ENCODE measurements around the gene METRN.

METRN gene

GRCh38 chr16:714558-715476 lies at the start of gene METRN:
TSS of gene METRN (plus strand) at chr16:715118. CDS start at chr16:715290, 172 bp downstream.
- peak; percentile 92 for DNase-seq

DNA sequence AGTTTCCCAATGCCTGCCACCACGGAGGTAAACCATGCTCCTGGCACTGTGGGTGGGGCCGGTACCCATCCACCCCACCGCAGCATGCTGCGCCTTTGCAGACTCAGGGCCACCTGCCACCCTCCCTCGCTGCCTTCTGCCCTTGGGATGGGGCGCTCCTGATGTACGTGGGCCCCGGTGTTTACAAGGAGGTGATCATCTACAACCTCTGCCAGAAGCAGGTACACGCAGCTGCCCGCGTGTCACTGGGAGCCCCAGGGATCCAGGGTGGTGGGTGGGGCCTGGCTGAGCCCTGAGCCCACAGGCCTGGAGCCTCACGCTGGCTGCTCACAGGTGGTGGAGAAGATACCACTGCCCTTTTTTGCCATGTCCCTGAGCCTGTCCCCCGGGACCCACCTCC lies 48.3 kb upstream of the METRN start:
- no peak for DNase-seq

- no peak for DNase-seq
These were observed 47.7 kb upstream of the METRN start for GRCh38 chr16:667113-667779.

- peak; percentile 93 for DNase-seq
These were observed 47.0 kb upstream of the METRN start, which contains the start of gene RHOT2 for GRCh38 chr16:667780-668518. TSS of gene RHOT2 (plus strand) at chr16:668132. CDS start at chr16:668200, 68 bp downstream.

DNA sequence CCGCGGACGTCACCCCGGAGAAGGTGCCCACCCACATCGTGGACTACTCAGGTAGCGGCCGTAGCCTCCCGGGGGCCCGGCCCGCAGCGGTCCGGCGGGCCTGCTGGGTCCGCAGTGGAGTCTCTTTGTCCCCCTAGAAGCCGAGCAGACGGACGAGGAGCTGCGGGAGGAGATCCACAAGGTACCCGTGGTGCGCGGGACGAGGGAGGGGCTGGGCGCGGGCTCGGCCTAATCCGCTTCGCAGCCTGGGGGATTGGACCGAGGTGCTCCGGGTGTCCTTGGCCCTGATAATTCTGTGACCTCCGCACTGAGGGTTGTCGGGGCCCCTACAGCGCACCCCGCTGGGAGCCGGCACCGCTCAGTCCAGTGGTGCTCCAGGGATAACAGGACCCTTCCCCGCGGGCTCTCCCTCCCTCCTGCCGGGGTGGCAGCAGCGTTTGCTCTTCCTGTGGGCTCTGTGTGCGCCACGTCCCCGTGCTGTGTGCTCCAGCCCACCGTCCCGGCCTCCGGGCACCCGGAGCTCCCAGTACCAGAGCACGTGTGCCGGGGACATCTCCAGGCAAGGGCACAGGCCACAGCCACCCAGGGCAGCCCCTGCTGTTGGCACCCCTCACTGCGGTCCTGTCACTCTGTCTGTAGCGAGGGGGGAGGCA lies 46.3 kb upstream of the METRN start:
- DNase-seq: no peak

GRCh38 chr16:669666-670065 lies 45.3 kb upstream of the METRN start:
- DNase-seq: no peak

DNA sequence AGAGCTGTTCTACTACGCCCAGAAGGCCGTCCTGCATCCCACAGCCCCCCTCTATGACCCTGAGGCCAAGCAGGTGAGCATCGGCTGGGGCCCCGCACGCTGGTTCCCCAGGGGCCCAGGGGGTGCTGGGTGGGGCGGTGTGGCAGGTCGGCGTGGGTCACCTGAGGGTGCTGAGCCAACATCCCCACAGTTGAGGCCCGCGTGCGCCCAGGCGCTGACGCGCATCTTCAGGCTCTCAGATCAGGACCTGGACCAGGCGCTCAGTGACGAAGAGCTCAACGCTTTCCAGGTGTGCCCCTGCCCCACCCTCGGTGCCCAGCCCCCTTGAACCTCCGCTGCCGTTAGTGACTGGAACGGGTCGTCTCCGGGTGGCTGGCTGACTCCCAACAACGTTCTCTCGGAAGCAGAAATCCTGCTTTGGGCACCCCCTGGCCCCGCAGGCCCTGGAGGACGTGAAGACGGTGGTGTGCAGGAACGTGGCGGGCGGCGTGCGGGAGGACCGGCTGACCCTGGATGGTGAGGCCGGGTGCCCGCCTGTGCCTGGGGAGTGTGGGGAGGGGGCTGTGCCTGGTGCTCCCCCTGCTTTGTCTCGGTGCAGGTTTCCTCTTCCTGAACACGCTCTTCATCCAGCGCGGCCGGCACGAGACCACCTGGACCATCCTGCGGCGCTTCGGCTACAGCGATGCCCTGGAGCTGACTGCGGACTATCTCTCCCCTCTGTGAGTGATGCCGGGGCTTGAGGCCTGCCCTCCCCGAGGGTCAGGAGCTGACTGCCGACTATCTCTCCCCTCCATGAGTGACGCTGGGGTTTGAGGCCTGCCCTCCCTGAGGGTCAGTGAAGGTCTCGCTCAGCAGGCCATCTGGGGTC lies 44.2 kb upstream of the METRN start:
- DNase-seq: no peak

- no peak for DNase-seq
These were observed 43.4 kb upstream of the METRN start for GRCh38 chr16:671353-672131.

DNA sequence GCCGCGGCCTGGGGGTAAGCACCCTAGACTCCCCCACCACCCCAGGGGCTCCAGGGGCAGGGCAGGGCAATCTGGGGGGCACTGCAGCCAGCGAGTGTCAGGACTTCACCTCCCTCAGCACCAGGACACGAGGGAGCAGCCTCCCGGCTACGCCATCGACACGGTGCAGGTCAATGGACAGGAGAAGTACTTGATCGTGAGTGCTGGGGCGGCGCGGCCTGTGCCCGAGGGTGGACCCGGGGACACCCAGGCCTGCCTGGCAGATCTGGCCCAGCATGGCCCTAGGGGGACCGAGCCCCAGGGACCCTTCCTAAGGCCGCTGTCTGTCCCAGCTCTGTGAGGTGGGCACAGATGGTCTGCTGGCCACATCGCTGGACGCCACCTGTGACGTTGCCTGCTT lies 42.5 kb upstream of the METRN start:
- DNase-seq: no peak

DNA sequence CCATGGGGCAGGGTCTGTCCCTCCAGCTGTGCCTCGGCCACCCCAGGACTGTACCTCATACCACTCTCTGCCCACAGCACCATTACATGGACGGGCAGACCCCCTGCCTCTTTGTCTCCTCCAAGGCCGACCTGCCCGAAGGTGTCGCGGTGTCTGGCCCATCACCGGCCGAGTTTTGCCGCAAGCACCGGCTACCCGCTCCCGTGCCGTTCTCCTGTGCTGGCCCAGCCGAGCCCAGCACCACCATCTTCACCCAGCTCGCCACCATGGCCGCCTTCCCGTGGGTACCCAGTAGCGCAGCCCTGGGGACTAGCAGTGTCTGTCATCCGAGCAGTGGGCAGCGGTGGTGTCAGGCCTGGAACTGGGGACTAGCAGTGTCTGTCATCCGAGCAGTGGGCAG lies 42.1 kb upstream of the METRN start:
- DNase-seq: no peak

GRCh38 chr16:673399-673991 lies 41.4 kb upstream of the METRN start:
- no peak for DNase-seq

GRCh38 chr16:674214-674881 lies 40.6 kb upstream of the METRN start:
- DNase-seq: no peak

DNA sequence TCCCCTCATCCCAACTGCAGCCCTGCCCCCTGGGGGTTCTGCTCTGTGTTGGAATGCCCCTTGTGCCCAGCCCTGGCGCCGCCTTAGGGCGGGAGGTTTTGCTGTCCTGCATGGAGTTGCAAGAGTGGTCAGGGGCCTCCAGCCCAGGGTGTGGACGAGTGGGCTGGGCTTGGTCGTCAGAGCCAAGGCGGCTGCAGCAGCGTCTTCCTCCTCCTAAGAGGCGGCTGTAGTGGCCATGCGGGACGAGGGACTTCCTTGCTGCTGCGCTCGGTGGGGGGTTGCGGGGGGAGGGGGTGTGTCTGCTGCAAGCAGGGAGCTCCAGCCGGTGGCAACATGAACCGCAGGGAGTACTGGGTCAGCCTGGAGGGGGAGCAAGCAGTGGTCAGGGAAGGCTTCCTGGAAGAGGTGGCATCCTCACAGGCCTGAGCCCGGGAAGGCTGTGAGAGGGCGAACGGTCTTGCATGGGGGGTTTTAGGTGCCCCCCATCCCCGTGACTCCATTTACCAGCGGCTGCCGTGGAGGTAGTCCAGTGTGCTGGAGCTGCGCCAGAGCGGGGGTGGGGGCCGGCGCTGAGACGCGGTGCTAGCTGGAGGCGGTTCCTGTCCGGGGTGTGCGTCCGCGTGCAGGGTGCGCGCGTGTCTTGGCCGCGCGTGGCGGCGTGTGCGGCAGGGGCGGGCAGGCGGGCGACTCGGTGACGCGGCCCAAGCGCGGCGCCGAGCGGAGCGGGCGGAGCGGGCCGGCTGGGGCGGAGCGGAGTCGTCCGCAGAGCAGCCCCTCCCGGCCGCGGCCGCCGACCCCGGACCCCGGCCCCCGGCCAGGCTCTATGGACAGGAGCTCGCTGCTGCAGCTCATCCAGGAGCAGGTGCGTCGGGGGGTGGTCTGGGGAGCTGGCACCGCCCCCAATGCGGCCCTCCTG lies 39.7 kb upstream of the METRN start, which contains the start of gene RHBDL1:
Gene RHBDL1 (plus strand): TSS at position 704 of the 916 bp plus-strand sequence. CDS start 120 bp downstream, at position 824.
- no peak for DNase-seq

GRCh38 chr16:675884-676564 lies 38.9 kb upstream of the METRN start:
- no peak for DNase-seq

DNA sequence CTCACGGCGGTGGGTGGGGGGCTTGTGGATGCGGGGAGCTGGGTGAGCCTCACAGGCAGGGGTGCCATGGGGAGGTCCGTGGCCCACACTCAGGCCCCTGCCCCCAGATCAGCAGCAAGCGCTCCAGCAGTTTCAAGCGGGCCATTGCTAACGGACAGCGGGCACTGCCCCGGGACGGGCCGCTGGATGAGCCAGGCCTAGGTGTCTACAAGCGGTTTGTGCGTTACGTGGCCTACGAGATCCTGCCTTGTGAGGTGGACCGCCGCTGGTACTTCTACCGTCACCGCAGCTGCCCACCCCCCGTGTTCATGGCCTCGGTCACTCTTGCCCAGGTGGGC lies 38.4 kb upstream of the METRN start:
- DNase-seq: no peak

DNA sequence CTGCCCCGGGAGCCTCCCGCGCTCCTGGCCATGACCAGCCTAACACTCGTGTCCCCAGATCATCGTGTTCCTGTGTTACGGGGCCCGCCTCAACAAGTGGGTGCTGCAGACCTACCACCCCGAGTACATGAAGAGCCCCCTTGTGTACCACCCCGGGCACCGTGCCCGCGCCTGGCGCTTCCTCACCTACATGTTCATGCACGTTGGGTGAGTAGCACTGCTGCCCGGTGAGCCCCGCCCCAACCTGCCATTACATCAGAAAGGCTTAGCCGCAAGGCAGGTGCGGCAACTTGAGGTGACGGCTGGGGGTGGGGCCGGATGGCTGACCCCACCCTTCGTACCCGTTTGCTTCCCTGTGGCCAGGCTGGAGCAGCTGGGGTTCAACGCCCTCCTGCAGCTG lies 38.0 kb upstream of the METRN start:
- DNase-seq: no peak

DNA sequence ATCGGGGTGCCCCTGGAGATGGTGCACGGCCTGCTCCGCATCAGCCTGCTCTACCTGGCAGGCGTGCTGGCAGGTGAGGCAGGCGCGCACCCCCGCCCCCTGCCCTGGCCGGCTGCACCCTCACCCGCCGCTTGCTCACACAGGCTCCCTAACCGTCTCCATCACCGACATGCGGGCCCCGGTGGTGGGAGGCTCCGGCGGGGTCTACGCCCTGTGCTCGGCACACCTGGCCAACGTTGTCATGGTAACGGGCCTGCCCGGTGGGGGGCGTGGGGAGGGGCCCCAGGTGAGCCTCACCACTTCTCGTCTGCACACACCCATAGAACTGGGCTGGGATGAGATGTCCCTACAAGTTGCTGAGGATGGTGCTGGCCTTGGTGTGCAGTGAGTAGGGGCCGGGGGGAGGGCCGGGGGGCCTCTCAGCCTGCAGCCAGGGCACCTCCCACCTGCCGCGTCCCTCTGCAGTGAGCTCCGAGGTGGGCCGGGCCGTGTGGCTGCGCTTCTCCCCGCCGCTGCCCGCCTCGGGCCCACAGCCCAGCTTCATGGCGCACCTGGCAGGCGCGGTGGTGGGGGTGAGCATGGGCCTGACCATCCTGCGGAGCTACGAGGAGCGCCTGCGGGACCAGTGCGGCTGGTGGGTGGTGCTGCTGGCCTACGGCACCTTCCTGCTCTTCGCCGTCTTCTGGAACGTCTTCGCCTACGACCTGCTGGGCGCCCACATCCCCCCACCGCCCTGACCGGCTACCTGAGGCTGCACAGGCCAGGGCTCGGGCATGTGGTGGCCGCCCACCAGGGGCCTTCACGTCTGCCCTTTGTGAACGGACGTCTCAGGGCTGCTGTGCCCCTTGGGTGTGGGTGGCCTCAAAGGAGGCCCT lies 37.4 kb upstream of the METRN start:
- DNase-seq: no peak
